GM18520 (cell line): ENCODE measurements around the gene MEIOB.
A peak's percentile ranks its signal among the peaks of the same experiment; 100 is the strongest.

ENCODE experiments used
- ATAC-seq: cut with Tn5 transposase; IDR thresholded peaks from one replicate; pipeline ENCODE4 v1.9.1; 2021; ENCODE audit not compliant: unreplicated experiment

Gene MEIOB

GRCh38 chr16:1832838-1833454, 39.0 kb downstream of the MEIOB start:
- ATAC-seq, result no peak

GRCh38 chr16:1831186-1832075, 40.5 kb downstream of the MEIOB start:
- no peak for ATAC-seq

GRCh38 chr16:1830213-1830612, 41.8 kb downstream of the MEIOB start:
- ATAC-seq, result no peak

GRCh38 chr16:1828645-1829410, 43.1 kb downstream of the MEIOB start:
- no peak for ATAC-seq

GRCh38 chr16:1826691-1827573, 45.0 kb downstream of the MEIOB start, which contains the start of the genes FAHD1 and HAGH:
TSS of gene FAHD1 (plus strand) at chr16:1827206. CDS start at chr16:1827239, 33 bp downstream.
TSS of gene HAGH (minus strand) at chr16:1826825. CDS start at chr16:1826787, 38 bp downstream.
- ATAC-seq, result peak; percentile 83

GRCh38 chr16:1825864-1826690, 45.9 kb downstream of the MEIOB start:
- peak; percentile 42 for ATAC-seq

GRCh38 chr16:1825381-1825863, 46.5 kb downstream of the MEIOB start:
- ATAC-seq, result no peak

- no peak for ATAC-seq
Measured at GRCh38 chr16:1823821-1824220, 48.1 kb downstream of the MEIOB start.

GRCh38 chr16:1822801-1823200, 49.2 kb downstream of the MEIOB start:
- ATAC-seq, result no peak

- ATAC-seq, result no peak
Measured at GRCh38 chr16:1821861-1822611, 49.9 kb downstream of the MEIOB start.

GRCh38 chr16:1820946-1821290, 51.0 kb downstream of the MEIOB start:
- no peak for ATAC-seq

GRCh38 chr16:1820096-1820945, 51.6 kb downstream of the MEIOB start:
- no peak for ATAC-seq

- no peak for ATAC-seq
Measured at GRCh38 chr16:1819611-1820010, 52.4 kb downstream of the MEIOB start.

- ATAC-seq, result no peak
Measured at GRCh38 chr16:1818873-1819525, 53.0 kb downstream of the MEIOB start.

GRCh38 chr16:1818204-1818872, 53.6 kb downstream of the MEIOB start:
- no peak for ATAC-seq

GRCh38 chr16:1817716-1818115, 54.2 kb downstream of the MEIOB start:
- no peak for ATAC-seq

- no peak for ATAC-seq
Measured at GRCh38 chr16:1817276-1817589, 54.7 kb downstream of the MEIOB start.
